Ishikawa (cell line): ENCODE data around the gene ATXN10.

Experiments
- CEBPB ChIP-seq: IDR thresholded peaks from 2 replicates; pipeline ENCODE4 v1.6.1; 2012
- CREB1 ChIP-seq: IDR thresholded peaks from 2 replicates; pipeline ENCODE4 v1.6.1; 2012; ENCODE audit warnings: low read depth
- EGR1 ChIP-seq: IDR thresholded peaks from 2 replicates; pipeline ENCODE4 v1.6.1; 2012
- EP300 ChIP-seq: IDR thresholded peaks from 2 replicates; pipeline ENCODE4 v1.6.1; 2012; ENCODE audit warnings: borderline replicate concordance
- FOXM1 ChIP-seq: IDR thresholded peaks from 2 replicates; pipeline ENCODE4 v1.6.1; 2012; ENCODE audit warnings: low read depth, borderline replicate concordance
- MAX ChIP-seq: IDR thresholded peaks from 2 replicates; pipeline ENCODE4 v1.6.1; 2012
- NFIC ChIP-seq: IDR thresholded peaks from 2 replicates; pipeline ENCODE4 v1.6.1; 2012
- RAD21 ChIP-seq: IDR thresholded peaks from 2 replicates; pipeline ENCODE4 v1.6.1; 2012; ENCODE audit warnings: low read depth
- REST ChIP-seq: IDR thresholded peaks from 2 replicates; pipeline ENCODE4 v1.6.1; 2012; ENCODE audit warnings: low read depth, mild to moderate bottlenecking
- TAF1 ChIP-seq: IDR thresholded peaks from 2 replicates; pipeline ENCODE4 v1.6.1; 2012; ENCODE audit warnings: low read depth, mild to moderate bottlenecking
- TCF12 ChIP-seq: IDR thresholded peaks from 2 replicates; pipeline ENCODE4 v1.6.1; 2012; ENCODE audit warnings: low read depth
- TEAD4 ChIP-seq: IDR thresholded peaks from 2 replicates; pipeline ENCODE4 v1.6.1; 2012
- USF1 ChIP-seq: IDR thresholded peaks from 2 replicates; pipeline ENCODE4 v1.6.1; 2012
- YY1 ChIP-seq: IDR thresholded peaks from 2 replicates; pipeline ENCODE4 v1.6.1; 2012; ENCODE audit warnings: low read depth
- ZBTB7A ChIP-seq: IDR thresholded peaks from 2 replicates; pipeline ENCODE4 v1.6.1; 2012; ENCODE audit warnings: low read depth

The ATXN10 gene

GRCh38 chr22:45638834-45639746 is 32.5 kb upstream of the ATXN10 start:
- TF ChIP-seq EP300 (no peak), REST (no peak), USF1 (no peak), MAX (peak; percentile 69), ZBTB7A (no peak), RAD21 (no peak), YY1 (peak; percentile 44; the same call in 1 of the 2 replicates), FOXM1 (no peak), TCF12 (0 out of 2 replicates have a peak, but pooled peaks have one; percentile 15), EGR1 (no peak), NFIC (no peak), CEBPB (peak; percentile 88), CREB1 (no peak), TEAD4 (no peak)

- 0 out of 2 replicates have a peak, but pooled peaks have one; percentile 15 for TF ChIP-seq ZBTB7A
- no peak for TF ChIP-seq YY1
- no peak for TF ChIP-seq CEBPB
Observed at GRCh38 chr22:45639747-45640102, 31.9 kb upstream of the ATXN10 start.

- TF ChIP-seq ZBTB7A (0 out of 2 replicates have a peak, but pooled peaks have one; percentile 7), CREB1 (no peak)
Observed at GRCh38 chr22:45640291-45640940, 31.2 kb upstream of the ATXN10 start.

- no peak for TF ChIP-seq YY1
- TF ChIP-seq FOXM1 = no peak
- no peak for TF ChIP-seq MAX
- no peak for TF ChIP-seq USF1
- no peak for TF ChIP-seq NFIC
- TF ChIP-seq RAD21 = no peak
- TF ChIP-seq EP300 = no peak
- no peak for TF ChIP-seq EGR1
- TF ChIP-seq TEAD4 = no peak
- no peak for TF ChIP-seq REST
Observed at GRCh38 chr22:45640941-45641621, 30.6 kb upstream of the ATXN10 start.

- TF ChIP-seq NFIC (0 out of 2 replicates have a peak, but pooled peaks have one; percentile 8), TAF1 (no peak)
Observed at GRCh38 chr22:45642986-45643385, 28.6 kb upstream of the ATXN10 start.

- TF ChIP-seq NFIC (no peak), TAF1 (0 out of 2 replicates have a peak, but pooled peaks have one; percentile 17)
Observed at GRCh38 chr22:45644714-45645113, 26.9 kb upstream of the ATXN10 start.
